ENCODE results near the gene NDUFAF3.
A peak's percentile ranks its signal among the peaks of the same experiment; 100 is the strongest.

NDUFAF3 gene

GRCh38 chr3:49021813-49022687, at the start of gene NDUFAF3:
Gene NDUFAF3, plus strand, starts transcription at chr3:49022121. Its CDS starts 24 bp downstream, at chr3:49022145.
- peak; percentile 71 for DNase-seq (ENCODE audit: low read depth)

- no peak for DNase-seq (ENCODE audit: low read depth)
These were observed 47.7 kb upstream of the NDUFAF3 start for GRCh38 chr3:48974076-48974864.

GRCh38 chr3:48979451-48979850, 42.5 kb upstream of the NDUFAF3 start:
- DNase-seq (ENCODE audit: low read depth), result no peak

GRCh38 chr3:48980295-48980694, 41.6 kb upstream of the NDUFAF3 start:
- no peak for DNase-seq (ENCODE audit: low read depth)

- DNase-seq (ENCODE audit: low read depth), result no peak
These were observed 39.9 kb upstream of the NDUFAF3 start for GRCh38 chr3:48982016-48982415.

GRCh38 chr3:48982686-48983085, 39.2 kb upstream of the NDUFAF3 start:
- DNase-seq (ENCODE audit: low read depth), result no peak

GRCh38 chr3:48983096-48983495, 38.8 kb upstream of the NDUFAF3 start:
- no peak for DNase-seq (ENCODE audit: low read depth)

GRCh38 chr3:48984663-48985062, 37.3 kb upstream of the NDUFAF3 start:
- DNase-seq (ENCODE audit: low read depth), result no peak

- no peak for DNase-seq (ENCODE audit: low read depth)
These were observed 36.0 kb upstream of the NDUFAF3 start for GRCh38 chr3:48985831-48986376.

- no peak for DNase-seq (ENCODE audit: low read depth)
These were observed 32.7 kb upstream of the NDUFAF3 start for GRCh38 chr3:48989126-48989795.

- DNase-seq (ENCODE audit: low read depth), result peak; percentile 67
These were observed 31.9 kb upstream of the NDUFAF3 start, which contains the start of gene P4HTM for GRCh38 chr3:48989796-48990635. Gene P4HTM, plus strand, starts transcription at chr3:48990241. Its CDS starts 16 bp downstream, at chr3:48990257.

GRCh38 chr3:48990636-48991469, 31.1 kb upstream of the NDUFAF3 start:
- no peak for DNase-seq (ENCODE audit: low read depth)

GRCh38 chr3:48991851-48992545, 29.9 kb upstream of the NDUFAF3 start:
- no peak for DNase-seq (ENCODE audit: low read depth)

- no peak for DNase-seq (ENCODE audit: low read depth)
These were observed 28.1 kb upstream of the NDUFAF3 start for GRCh38 chr3:48993834-48994233.

GRCh38 chr3:48996640-48997039, 25.3 kb upstream of the NDUFAF3 start:
- DNase-seq (ENCODE audit: low read depth), result no peak

GRCh38 chr3:48997102-48997635, 24.8 kb upstream of the NDUFAF3 start:
- no peak for DNase-seq (ENCODE audit: low read depth)

GRCh38 chr3:48997714-48998637, 23.9 kb upstream of the NDUFAF3 start:
- DNase-seq (ENCODE audit: low read depth), result no peak

Data from non-pigmented ciliary epithelial cell (primary cell).